Mucosa of descending colon (tissue), 3 donors: ENCODE results near the gene CADM2. TPM values are rescaled to one million over a fixed set of nuclear protein-coding genes. Genes with fewer than 3 reads are reported as not detected.

ENCODE experiments used
- ATAC-seq: fragments of 200-7000 bp; cut with Tn5 transposase; one replicate; pipeline ENCODE4 v1.9.1; 2020; ENCODE audit warnings: mild to moderate bottlenecking, moderate library complexity
- DNase-seq, 3 donors: peaks; one replicate each; pipeline ENCODE4 v3.0.0-alpha.2; 2020
- H3K36me3 ChIP-seq: fragments of 200-600 bp; one replicate; pipeline ENCODE4 v1.8.0; 2021; ENCODE audit warnings: low read depth, mild to moderate bottlenecking
- H3K4me1 ChIP-seq: fragments of 200-600 bp; one replicate; pipeline ENCODE4 v1.8.0; 2021; ENCODE audit warnings: low read depth, mild to moderate bottlenecking
- H3K4me3 ChIP-seq: fragments of 200-600 bp; one replicate; pipeline ENCODE4 v1.8.0; 2021; ENCODE audit warnings: mild to moderate bottlenecking
- H3K9me3 ChIP-seq: fragments of 200-600 bp; one replicate; pipeline ENCODE4 v1.8.0; 2021; ENCODE audit warnings: mild to moderate bottlenecking
- intact Hi-C, 2 donors: fragments of 100-400 bp; cut with DNase I in 1 of 2; cut with micrococcal nuclease in 1 of 2; formaldehyde crosslinking; loops; one replicate each; pipeline versions ENCODE4 v1.11.0 to v1.11.1; 2022; cut with DNase I, micrococcal nuclease
- total RNA-seq, 3 donors: library from RNA; stranded (reverse); fragmentation: NEBNext Ultra II Directional in 2 of 3; extraction: Animal tissue kit (Norgen Biotek cat#: 25700) in 2 of 3; gene quantifications; one replicate each; pipeline versions ENCODE4 v1.2.1 to v1.2.4, GENCODE V29; 2021 to 2023
- TF ChIP-seq, protein P1 (sequence below): fragments of 200-600 bp; IDR thresholded peaks from one replicate; pipeline ENCODE4 v1.8.0; 2022; ENCODE audit warnings: antibody characterized with exemption, mild to moderate bottlenecking
- donor health status: DM: no; HTN: no; CAD: no; lungs with moderate emphysema.
- donor health status: DM: no; HTN: no; CAD: no.
- donor health status: DM: no; HTN: yes; CAD: no.

CADM2 gene
- total RNA-seq, 3 donors from 2014 or later, result 0.67 to 12.8 (median 1.2) TPM

DNA sequence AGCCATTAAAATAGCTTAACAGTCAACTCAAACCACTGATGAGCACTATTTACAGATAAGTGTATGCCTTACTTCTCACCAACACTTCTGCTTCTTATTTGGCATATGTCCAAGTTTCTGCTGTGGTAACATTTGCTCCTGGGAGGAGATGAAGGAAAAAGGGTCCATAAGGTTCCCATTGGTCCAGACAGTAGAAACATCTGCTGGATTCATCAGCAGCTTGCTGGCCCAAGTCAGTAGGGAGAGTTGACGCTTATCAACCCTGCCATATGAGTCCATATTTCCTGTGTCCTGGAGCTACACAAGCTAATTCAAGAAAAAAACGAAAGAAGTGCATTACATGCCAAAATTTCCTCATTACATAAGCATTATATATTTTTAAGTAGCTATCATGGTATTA lies 824.5 kb downstream of the CADM2 start:
- no peaks in the 10 kb centered on the region for H3K9me3 ChIP-seq
- no peaks in the 10 kb centered on the region for H3K36me3 ChIP-seq
- intact Hi-C loops, result no loop called here
- H3K4me1 ChIP-seq, result no peaks in the 10 kb centered on the region
- TF ChIP-seq, protein P1, sequence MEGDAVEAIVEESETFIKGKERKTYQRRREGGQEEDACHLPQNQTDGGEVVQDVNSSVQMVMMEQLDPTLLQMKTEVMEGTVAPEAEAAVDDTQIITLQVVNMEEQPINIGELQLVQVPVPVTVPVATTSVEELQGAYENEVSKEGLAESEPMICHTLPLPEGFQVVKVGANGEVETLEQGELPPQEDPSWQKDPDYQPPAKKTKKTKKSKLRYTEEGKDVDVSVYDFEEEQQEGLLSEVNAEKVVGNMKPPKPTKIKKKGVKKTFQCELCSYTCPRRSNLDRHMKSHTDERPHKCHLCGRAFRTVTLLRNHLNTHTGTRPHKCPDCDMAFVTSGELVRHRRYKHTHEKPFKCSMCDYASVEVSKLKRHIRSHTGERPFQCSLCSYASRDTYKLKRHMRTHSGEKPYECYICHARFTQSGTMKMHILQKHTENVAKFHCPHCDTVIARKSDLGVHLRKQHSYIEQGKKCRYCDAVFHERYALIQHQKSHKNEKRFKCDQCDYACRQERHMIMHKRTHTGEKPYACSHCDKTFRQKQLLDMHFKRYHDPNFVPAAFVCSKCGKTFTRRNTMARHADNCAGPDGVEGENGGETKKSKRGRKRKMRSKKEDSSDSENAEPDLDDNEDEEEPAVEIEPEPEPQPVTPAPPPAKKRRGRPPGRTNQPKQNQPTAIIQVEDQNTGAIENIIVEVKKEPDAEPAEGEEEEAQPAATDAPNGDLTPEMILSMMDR, result no peak
- ATAC-seq (no peak), DNase-seq (no peak)
- H3K4me3 ChIP-seq, result no peak overlapping the region

DNA sequence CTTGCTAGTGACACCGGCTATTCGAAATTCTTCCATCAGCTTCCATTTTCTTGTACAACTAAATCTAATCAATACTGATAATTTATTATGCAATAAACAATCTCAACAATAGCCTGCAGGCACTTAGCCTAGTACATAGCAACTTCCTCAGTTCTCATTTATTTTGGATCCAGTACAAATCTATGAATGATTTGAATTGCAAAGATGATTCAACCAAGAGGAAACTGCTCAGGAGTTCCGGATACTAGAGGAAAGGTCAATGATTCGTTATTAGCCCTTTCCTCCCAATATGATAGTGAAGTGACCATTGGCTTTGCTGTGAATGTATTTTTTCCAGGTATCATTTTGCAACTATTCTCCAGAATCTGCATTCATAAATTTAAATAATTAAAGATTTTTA lies 827.0 kb downstream of the CADM2 start:
- no peak overlapping the region for H3K4me3 ChIP-seq
- DNase-seq (no peak), ATAC-seq (no peak)
- no peaks in the 10 kb centered on the region for H3K9me3 ChIP-seq
- TF ChIP-seq, protein P1, result no peak
- intact Hi-C loops, result no loop called here
- no peaks in the 10 kb centered on the region for H3K36me3 ChIP-seq
- H3K4me1 ChIP-seq, result no peaks in the 10 kb centered on the region

DNA sequence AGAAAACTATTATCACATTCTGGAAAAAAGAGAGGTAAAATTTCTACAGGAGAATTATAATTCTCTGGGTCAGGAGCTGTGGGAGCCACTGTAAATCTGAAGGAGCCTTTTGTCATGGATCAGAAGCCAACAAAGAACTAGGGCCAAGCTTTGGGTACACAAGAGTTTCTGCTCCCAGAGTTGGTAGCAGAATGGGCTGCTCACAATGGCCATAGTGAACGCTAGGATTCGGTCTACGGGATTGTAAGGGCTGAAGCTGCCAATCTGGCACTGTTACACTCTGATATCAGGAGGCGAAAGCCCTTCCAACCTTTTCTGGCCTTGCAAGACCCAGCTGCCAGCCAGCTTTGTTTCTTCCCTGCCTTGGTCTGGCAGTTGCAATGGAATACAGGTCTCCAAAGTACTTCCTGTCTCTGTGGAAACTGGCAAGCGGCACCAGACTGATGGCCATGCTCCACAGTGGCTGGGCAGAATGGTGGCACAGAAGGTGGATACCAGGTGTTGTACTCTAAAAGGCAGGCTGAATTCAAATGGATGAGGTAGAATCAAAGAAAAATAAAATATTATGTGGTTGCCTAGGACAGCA lies 831.7 kb downstream of the CADM2 start:
- Histone ChIP-seq H3K36me3 (no peaks in the 10 kb centered on the region), H3K4me1 (no peaks in the 10 kb centered on the region), H3K9me3 (no peaks in the 10 kb centered on the region), H3K4me3 (no peak overlapping the region)
- intact Hi-C loops, result no loop called here
- TF ChIP-seq, protein P1, result no peak
- ATAC-seq (no peak), DNase-seq (no peak)

- H3K9me3 ChIP-seq, result no peaks in the 10 kb centered on the region
- TF ChIP-seq, protein P1, result no peak
- H3K4me3 ChIP-seq, result no peak overlapping the region
- ATAC-seq (no peak), DNase-seq (no peak)
- H3K4me1 ChIP-seq, result no peaks in the 10 kb centered on the region
- intact Hi-C loops, result no loop called here
- no peaks in the 10 kb centered on the region for H3K36me3 ChIP-seq
Observed at GRCh38 chr3:85796140-85796539, 837.4 kb downstream of the CADM2 start.

GRCh38 chr3:85800676-85801075 lies 841.9 kb downstream of the CADM2 start:
- TF ChIP-seq, protein P1, result no peak
- no peak for DNase-seq
- ATAC-seq, result no peak
- Histone ChIP-seq H3K9me3 (no peaks in the 10 kb centered on the region), H3K36me3 (no peaks in the 10 kb centered on the region), H3K4me3 (no peak overlapping the region), H3K4me1 (no peaks in the 10 kb centered on the region)
- intact Hi-C loops, result no loop called here

- DNase-seq, result no peak
- H3K9me3 ChIP-seq, result no peaks in the 10 kb centered on the region
- intact Hi-C loops, result no loop called here
- no peaks in the 10 kb centered on the region for H3K36me3 ChIP-seq
- no peaks in the 10 kb centered on the region for H3K4me1 ChIP-seq
- TF ChIP-seq, protein P1, result no peak
- no peak for ATAC-seq
- H3K4me3 ChIP-seq, result no peak overlapping the region
Observed at GRCh38 chr3:85801955-85802354, 843.2 kb downstream of the CADM2 start.
